ENCODE results near the gene ATP11C.
A peak's percentile ranks its signal among the peaks of the same experiment; 100 is the strongest.
"Not testable (repeated sequence)": the region's sequence is repeated elsewhere in the genome, so short reads cannot be mapped to it uniquely, and the experiment has no call there.

ATP11C gene

DNA sequence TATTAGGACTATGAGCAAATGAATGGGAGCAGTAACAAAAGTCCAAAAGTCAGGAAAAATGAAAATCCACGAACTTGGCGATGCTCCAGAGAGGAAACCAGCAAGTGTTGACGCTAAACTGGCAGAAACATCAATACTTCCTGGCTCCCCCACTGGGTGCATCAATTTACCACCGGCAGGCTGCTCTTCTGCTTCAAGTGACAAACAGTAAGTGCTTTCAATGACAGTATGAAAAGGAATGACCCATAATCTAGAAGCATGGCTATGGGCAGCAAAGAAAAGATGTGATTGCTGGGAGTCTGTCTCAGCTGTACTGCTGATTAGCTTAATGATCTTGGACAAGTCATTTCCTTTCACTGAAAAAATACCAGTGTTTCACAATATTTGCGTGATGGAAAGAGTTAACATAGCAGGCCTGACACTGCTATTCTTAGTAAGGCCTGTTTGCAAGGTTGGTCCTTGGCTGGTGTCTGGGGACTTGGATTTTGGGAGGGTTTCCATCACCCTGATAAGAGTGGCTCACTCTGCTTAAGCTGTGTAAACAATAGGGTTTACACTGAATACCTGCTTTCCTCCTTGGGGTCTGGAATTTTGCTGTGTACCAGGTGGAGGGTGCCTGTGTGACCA, 8.7 kb downstream of the ATP11C start:
- no peak for DNase-seq (ENCODE audit: low read depth)

DNA sequence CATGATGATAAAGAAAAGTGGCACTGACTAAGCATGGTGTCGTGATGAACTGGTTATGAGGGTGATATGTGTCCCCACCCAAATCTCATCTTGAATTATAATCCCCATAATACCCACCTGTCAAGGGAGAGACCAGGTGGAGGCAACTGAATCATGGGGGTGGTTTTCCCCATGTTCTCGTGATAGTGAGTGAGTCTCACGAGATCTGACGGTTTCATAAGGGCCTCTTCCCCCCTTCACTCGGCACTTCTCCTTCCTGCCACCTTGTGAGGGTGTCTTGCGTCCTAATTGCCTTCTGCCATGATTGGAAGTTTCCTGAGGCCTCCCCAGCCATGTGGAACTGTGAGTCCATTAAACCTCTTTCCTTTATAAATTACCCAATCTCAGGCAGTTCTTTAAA, 11.7 kb downstream of the ATP11C start:
- not testable (repeated sequence) for DNase-seq (ENCODE audit: low read depth)

DNA sequence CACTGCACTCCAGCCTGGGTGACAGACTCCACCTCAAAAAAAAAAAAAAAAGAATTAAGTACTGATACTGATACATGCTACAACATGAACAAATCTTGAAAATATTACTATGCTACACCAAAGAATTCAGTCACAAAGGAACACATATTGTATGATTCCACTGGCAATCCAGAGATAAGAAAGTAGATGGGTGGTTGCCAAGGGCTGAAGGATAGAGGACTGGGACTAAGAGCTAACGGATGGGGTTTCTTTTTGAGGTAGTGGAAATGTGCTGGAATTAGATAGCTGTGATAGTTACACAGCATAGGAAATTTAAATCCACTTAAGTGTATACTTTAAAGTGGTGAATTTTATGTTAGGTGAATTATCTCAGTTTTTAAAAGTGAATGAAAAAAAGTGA, 12.5 kb downstream of the ATP11C start:
- DNase-seq (ENCODE audit: low read depth) = no peak

DNA sequence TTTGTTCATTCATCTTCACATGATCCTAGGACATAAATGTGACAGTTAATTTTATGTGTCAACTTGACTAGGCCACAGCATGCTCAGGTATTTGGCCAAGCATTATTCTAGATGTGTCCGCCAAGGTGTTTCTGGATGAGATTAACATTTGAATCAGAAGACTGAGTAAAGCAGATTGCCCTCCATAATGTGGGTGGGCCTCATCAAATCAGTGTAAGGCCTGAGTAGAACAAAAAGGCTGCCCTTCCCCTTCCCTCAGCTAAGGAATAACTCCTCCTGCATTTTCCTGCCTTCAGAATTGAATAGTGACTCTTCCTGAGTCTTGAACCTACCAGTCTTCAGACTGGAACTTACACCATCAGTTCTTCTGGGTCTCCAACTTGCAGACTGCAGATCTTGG, 18.4 kb downstream of the ATP11C start:
- no peak for DNase-seq (ENCODE audit: low read depth)

DNA sequence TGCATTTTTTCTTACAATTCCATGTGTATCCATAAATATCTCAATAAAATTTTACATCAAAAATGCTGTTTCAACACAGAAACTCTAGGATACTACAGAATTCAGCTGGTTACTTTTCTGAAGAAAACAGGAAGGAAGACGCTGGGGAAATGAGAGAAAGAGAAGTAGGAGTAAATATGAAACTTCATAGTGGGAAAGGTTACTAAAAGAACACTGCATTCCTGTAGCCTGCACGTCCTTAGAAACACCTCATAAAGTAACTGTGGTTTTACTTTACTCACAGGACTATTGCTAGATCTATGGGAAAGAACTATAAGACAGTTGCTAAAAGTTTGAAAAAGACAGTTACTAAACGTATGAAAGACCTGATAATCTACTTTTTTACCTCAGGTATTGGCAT, 23.1 kb downstream of the ATP11C start:
- DNase-seq (ENCODE audit: low read depth) = no peak

DNA sequence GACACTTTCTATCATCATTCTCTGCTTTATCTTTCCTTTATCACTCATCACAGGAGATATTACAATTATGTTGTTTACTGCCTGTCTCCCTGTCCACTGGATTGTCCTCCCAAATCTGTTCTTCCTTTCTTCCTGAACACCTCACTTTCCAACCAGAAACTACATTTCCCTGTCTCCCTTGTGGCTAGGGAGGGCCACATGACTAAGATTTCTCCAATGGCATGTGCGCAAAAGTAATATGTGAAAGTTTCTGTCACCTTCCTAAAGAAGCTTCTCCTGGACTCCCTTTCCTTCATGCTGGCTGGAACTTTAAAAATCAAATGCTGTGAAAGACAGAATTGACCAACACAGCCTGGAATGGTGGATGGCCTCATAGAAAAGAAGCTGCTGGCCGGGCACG, 25.8 kb downstream of the ATP11C start:
- no peak for DNase-seq (ENCODE audit: low read depth)

DNA sequence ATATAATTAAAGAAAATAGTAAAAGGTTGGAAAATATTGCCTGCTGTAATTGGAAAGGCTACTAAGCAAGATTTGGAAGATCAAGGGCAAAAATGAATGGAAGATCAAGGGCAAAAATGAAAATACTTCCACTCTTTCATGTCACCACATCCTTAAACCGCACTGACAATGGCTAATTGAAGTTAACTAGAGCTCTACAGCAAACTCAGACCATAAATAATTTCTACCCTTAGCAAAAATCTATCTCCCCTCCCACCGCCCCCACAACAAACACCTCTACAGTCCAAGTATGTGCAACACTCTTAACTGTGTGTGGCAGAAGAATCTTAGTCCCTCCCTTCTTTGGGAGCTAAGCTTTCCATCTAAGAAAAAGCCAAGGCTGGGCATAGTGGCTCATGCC, 27.1 kb downstream of the ATP11C start:
- no peak for DNase-seq (ENCODE audit: low read depth)

DNA sequence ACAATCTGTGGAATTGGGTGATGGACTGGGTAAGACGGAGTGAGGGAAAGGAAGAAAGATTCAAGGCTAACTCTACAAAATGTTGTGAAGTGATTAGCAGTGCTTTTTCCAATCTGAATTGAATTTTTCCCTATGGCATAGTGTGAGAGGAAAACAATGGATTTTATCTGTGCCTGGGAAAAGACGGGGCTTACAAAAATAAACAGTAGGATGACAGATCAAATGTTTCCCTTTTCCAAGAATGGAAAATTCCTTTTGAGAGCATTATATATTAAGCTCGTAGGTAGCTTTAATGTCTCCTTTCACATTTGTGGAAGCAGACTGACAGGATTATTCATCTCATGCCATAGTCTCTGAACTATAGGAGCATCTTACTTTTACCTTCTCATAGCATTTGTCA, 27.8 kb downstream of the ATP11C start:
- DNase-seq (ENCODE audit: low read depth) = peak; percentile 8

DNA sequence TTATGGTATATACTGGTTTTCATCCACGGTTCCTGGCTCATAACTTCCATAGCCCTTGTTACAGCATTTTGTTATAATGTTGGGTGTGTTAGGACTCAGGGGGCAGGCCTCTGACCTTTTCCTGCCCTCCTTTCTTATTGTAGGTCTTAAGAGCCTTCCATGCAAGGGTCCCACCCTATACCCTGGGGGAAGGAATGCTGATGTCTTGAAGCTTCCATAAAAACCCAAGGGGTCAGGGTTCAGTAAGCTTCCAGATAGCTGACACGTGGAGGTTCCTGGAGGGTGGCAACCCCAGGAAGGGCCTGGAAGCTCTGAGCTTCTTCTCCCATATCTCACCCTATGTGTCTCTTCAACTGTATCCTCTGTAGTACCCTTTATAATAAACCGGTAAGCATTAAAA, 29.6 kb downstream of the ATP11C start:
- DNase-seq (ENCODE audit: low read depth) = no peak

DNA sequence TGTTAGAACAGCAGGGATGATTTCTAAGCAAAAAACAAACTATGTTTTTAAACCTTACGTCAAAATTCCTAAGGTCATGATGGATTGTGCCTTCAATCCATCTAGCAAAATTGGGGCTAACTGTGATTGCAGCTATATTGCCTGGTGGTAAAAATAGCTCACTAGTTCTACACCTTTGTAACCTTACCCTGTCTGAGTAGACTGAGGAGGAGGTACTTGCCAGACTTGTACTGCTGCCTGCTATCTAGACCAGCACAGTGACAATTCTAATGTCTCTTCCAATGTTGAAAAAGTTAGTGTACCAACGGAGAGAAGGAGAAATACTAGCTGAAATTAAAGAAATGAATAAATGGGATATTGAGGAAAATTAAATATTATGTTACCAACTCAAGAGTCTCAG, 30.3 kb downstream of the ATP11C start:
- no peak for DNase-seq (ENCODE audit: low read depth)

DNA sequence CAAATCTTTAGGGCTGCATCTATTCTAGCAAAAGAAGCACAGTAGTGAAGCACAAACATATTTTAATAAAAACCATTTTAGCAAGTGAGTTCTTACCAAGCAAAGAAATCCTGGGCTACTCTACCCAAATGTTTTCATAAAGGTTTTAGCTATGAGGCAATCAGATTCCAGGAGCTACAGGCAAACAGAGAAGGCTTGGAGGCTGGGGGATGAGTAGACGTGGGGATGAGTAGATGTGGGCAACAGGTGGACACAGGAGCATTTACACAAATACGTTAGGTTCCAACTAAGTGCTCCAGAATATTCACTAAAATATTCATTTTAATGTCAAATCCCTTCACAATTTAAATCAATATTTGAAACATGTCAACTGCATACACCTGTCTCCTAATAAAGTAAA, 34.5 kb downstream of the ATP11C start:
- no peak for DNase-seq (ENCODE audit: low read depth)

DNA sequence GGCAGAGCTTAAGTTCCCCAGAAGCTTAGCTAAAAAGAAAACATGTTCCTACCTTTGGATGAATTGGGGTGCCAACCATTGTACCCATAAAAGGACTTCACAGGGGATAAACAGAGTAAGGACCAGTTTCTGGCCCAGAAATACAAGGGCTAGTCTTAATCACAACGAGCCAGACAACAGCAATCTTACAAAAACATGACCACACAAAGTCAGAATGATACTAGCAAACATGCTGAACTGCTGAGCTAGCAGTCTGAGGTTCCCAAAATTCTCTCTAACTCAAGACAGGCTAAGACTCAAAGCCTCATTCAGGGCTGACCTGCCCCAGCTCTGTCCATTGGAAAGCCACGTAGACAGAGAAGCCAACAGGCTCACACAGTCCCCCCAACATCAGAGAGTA, 40.3 kb downstream of the ATP11C start:
- no peak for DNase-seq (ENCODE audit: low read depth)

DNA sequence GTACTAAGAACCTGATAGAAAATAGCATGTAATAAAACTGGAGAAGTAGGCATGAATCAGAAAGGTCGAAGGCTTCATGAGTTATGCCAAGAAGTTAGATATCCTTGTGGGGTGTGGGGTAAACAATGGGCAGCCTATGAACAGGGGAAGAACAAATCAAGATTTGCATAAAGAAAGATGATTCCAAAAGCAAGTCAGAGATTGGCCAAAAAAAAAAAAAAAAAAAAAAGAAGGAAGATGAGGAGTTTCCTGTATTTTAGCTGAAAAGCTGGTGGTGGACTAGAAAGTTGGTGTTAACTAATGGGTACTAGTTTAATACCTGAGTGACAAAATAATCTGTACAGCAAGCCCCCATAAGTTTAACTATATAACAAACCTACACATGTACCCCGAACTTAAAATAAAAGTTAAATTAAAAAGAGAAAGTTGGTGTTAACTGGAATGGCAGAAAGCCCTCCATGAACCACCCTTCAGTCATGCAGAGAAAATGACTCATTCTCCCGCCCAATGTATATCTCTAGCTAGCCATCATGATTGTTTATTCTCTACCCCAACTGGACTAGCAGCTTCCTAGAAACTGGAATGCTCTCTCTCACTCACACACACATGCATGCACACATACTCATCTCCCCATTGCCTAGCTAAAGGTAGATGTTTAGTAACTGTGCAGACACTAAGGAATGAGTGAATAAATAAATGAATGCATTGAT, 41.7 kb downstream of the ATP11C start:
- peak; percentile 88 for DNase-seq (ENCODE audit: low read depth)

DNA sequence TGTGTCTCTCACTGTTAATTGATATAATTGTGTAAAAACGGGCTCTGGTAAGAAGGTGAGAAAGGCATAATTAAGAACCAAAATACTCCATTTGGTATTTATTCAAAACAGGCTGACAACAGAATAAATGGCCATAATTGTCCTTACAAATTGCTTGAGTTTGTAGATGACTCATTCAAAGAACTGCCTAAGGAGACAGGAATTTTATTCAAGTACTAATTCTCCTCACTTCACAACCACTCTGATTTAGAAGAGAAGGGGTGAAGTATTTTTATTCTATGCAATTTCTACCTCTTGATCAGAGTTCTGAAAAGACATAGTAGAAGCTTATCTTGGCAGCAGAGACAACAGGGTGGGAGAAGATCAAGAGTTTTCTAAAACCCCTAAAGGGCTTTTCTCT, 43.1 kb downstream of the ATP11C start:
- DNase-seq (ENCODE audit: low read depth) = peak; percentile 65

DNA sequence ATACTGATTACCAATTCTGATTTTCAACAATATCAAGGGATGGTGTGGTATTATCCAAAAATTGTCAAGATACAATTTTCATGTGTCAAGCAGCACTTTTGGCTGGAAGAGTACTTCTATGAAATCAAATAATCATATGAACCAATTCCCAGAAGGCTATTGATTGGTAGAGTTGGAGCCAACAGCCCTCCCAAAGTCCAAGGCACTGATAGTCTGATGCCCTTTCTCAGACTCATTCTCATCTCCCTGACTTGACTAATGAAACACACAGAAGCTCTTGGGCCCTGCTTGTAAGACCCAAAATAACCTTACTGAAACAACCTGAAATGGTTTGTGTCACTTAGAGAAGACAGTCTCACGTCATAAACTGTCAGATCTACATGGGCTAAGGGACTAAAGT, 48.9 kb downstream of the ATP11C start:
- DNase-seq (ENCODE audit: low read depth) = no peak

DNA sequence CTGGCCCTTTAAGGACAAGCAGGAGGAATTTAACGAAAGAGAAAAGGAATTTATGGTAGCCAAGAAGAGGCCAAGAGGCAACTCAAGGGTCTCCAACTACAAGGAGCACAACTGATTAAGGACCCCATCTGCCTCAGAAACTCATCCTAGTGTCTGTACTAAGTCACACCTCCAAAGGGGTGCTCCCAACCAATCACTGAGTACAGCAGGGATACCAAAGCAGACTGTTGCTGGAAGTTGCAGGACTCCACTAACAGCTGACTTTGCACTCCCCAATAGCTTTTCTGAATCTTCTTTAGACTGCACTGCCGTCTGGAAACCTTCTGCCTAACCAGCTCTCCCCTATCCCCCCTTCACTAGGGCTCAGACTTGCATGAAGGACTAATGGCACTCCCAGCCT, 50.6 kb downstream of the ATP11C start:
- DNase-seq (ENCODE audit: low read depth) = peak; percentile 22

DNA sequence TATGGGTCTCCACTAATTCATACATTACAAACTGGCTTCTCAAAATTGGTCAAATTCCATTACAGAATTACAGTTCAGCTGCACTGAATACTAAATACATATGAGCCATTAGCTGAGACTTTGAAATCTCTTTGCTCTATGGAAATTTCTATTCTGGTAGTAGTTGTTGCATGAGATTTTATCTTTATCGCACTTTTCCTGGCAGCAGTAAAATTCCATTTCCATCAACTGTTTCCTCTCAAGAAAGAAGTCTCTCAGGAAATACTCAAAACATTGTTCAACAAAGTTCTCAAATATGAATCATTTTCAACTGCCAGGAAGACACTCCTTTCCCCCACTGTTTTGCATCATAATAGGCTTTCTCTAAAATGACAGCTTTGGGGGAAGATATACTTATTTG, 51.3 kb downstream of the ATP11C start:
- peak; percentile 70 for DNase-seq (ENCODE audit: low read depth)

DNA sequence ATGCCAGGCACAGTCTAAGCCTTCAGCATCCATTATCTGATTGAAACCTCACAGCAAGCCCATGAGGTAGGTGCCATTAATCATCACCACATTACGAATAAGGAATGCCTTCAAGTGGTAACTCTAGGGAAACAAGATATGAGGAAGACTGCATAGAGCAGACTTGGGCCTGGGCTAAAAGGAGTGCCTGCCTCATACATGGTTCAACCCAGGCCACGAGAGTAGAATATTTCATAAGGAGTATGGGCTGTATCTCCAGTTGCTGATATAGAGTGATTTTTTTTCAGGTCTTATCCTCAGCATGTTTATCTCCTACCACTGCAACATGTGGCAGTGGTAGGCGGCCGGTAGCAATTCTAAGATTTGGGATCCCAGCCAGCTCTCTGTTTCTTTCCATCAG, 51.7 kb downstream of the ATP11C start:
- DNase-seq (ENCODE audit: low read depth) = peak; percentile 77

DNA sequence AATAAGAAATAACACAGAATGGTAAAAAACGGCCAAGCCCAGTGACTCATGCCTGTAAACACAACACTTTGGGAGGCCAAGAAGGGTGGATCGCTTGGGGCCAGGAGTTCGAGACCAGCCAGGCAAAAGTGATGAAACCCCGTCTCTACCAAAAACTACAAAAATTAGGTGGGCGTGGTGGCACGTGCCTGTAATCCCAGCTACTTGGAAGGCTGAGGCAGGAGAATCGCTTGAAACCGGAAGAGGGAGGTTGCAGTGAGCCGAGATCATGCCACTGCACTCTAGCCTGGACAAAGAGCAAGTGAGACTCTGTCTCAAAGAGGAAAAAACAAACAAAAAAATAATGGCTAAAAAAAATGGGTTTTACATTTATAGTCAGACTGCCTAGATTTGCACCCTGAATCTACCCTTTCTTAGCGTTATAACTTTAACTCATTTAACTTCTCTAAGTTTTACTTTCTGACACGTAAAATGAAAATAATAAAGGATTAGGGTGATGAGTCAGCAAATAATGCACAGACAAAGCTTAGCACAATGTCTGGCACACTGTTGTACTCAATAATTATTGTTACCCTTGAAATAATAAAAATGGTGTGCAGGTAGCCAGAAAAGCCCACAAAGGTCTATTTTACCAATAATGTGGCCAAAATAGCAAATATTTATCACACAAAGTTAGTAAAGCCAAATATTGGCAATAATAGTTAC, 55.0 kb downstream of the ATP11C start:
- peak; percentile 19 for DNase-seq (ENCODE audit: low read depth)

DNA sequence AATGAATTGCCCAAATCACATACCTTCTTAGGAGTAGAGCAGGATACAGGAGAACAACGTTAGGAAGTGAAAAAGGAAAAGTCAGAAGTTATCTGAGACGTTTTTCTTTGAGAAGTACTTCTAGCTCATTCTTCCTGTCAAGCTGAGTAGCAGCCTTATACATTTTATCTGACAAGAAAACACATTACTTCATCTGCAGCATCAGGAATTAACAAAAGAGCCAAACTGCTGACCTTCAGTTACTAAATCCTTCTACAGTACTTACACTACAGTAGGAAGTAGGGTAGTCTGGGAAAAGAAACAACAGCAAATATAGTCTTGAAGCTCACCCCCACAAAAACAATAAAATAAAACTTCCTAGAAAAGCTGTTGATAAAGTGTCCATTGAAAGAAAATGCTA, 57.0 kb downstream of the ATP11C start:
- DNase-seq (ENCODE audit: low read depth) = no peak

DNA sequence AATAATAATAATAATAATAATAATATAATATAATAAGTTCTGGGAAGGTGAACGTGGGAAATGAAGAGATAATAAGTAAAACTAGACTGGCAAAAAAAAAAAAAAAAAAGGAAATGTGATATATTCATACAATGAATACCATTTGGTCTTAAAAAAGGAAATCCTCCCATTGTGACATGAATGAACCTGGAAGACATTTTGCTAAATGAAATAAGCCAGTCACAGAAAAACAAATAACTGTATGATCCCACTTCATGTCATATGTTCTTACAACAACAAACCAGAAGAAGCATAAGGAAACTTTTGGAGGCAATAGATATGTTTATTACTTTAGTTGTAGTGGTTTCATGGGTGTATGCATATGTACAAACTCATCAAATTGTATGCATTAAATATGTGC, 63.1 kb downstream of the ATP11C start:
- DNase-seq (ENCODE audit: low read depth) = no peak

DNA sequence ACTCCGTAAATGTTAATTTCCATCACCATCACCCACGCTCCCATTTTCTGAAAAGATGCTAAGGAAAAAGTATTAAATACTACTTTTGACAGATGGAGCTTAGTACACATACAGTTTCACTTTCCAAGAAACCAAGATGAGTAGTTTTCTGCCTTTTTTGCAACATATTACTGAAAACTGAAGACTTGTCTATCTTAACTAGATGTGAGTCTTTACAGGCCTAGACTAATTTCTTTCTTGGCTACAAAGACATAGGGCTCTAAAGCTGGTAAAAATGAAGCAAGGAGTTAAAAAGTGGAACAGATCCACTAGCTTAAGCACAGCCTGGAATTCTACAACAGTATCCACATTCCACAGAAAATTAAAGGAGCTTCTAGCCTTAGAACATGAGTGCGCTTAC, 68.2 kb downstream of the ATP11C start:
- DNase-seq (ENCODE audit: low read depth) = no peak

DNA sequence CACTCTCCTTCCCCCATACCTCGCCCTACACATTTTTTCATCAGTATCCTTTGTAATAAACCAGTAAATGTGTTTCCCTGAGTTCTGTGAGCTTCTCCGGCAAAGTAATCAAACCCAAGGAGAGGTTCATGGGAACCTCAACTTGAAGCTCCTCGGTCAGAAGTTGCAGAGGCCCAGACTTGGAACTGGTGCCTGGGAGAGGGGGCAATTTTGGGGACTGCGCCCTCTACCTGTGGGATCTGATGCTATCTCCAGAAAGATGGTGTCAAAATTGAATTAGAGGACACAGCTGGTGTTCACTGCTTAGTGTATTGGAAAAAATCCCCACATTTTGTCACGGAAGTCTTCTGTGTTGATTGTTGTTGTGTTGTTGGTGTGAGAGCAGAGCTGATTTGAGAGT, 70.6 kb downstream of the ATP11C start:
- DNase-seq (ENCODE audit: low read depth) = no peak

DNA sequence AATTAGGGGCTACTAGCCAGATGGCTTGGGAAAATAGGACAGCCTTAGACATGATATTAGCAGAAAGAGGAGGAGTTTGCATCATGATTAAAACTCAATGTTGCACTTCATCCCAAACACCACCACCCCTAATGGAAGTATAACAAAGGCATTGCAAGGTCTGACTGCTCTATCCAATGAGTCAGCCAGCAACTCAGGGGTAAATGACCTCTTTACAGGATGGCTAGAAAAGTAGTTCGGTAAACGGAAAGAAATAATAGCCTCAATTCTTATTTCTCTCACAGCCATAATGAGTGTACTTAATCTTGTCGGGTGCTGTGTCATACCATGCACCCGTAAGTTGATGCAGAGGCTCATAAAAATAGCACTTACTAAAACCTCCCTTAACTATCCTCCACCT, 76.0 kb downstream of the ATP11C start:
- peak; percentile 8 for DNase-seq (ENCODE audit: low read depth)
